Peyer's patch (tissue), 4 donors: ENCODE data around the gene NIN.

Experiments
- CTCF ChIP-seq, 6 experiments: fragments of 450-650 bp in 4 of 6; fragments of 200-600 bp in 2 of 6; sonication (generic) in 1 of 6; IDR thresholded peaks; one replicate each; pipeline ENCODE4 v1.5.1; 2017 to 2019; ENCODE audit warnings: antibody characterized with exemption in 6 of 6, mild to moderate bottlenecking in 3 of 6, moderate library complexity in 1 of 6
- POLR2A ChIP-seq, 2 donors: fragments of 450-650 bp; IDR thresholded peaks; one replicate each; pipeline ENCODE4 v1.5.1; 2017; ENCODE audit warnings: antibody characterized with exemption in 2 of 2, mild to moderate bottlenecking in 2 of 2, moderate library complexity in 2 of 2

GRCh38 chr14:50825307-50825706 is 5.7 kb downstream of the NIN start:
- TF ChIP-seq CTCF (IDR thresholded peaks at IDR 0.05) (no peak), POLR2A (IDR thresholded peaks at IDR 0.05) (no peak)
